ENCODE results near the gene BUD13.

The BUD13 gene

GRCh38 chr11:116787786-116788486 is 15.1 kb upstream of the BUD13 start, which contains the start of gene ZPR1:
Gene ZPR1 (minus strand): TSS chr11:116788023. CDS start chr11:116787990, 33 bp downstream.
- H3K27ac ChIP-seq (ENCODE audit: low read depth, low read length, poor library complexity, severe bottlenecking) = no peak within 1 kb of the TSS
- H3K27me3 ChIP-seq (ENCODE audit: insufficient read depth, low read length) = no peaks in the 10 kb centered on the region
- H4K20me1 ChIP-seq (ENCODE audit: insufficient read depth, low read length) = no peaks in the 10 kb centered on the region
- H3K79me2 ChIP-seq (ENCODE audit: insufficient read depth, low read length) = peaks cover 10% of the 10 kb centered on the region; the same call in 1 of the 2 replicates
- H3K4me3 ChIP-seq (ENCODE audit: low read depth, low read length, poor library complexity, severe bottlenecking) = peak within 1 kb of the TSS; percentile 89
- H3K4me1 ChIP-seq (ENCODE audit: insufficient read depth, low read length, severe bottlenecking) = peaks cover 28% of the 10 kb centered on the region
- H3K36me3 ChIP-seq (ENCODE audit: insufficient read depth, low read length) = peaks cover 38% of the 10 kb centered on the region
- no peaks in the 10 kb centered on the region for H3K9me2 ChIP-seq (ENCODE audit: low read depth, low read length)
- TF ChIP-seq EZH2 (IDR thresholded peaks at IDR 0.05; ENCODE audit: borderline replicate concordance, low read length) = no peak
- no peak for TF ChIP-seq CTCF (IDR thresholded peaks at IDR 0.05; ENCODE audit: low read length)
- no peaks in the 10 kb centered on the region for H3F3A ChIP-seq (ENCODE audit: insufficient read depth, low read length)
- peak within 1 kb of the TSS; percentile 98 for H3K4me2 ChIP-seq (ENCODE audit: low read length)
- H3K9ac ChIP-seq (ENCODE audit: low read length) = peak within 1 kb of the TSS; percentile 84
- no peaks in the 10 kb centered on the region for H3K9me3 ChIP-seq (ENCODE audit: low read length)
- H2AFZ ChIP-seq (ENCODE audit: low read length) = no peak within 1 kb of the TSS

GRCh38 chr11:116787436-116787785 is 14.6 kb upstream of the BUD13 start:
- Histone ChIP-seq H3K27me3 (ENCODE audit: insufficient read depth, low read length) (no peaks in the 10 kb centered on the region), H3K27ac (ENCODE audit: low read depth, low read length, poor library complexity, severe bottlenecking) (no peak overlapping the region), H3K9ac (ENCODE audit: low read length) (peak overlapping the region; percentile 84), H3K4me2 (ENCODE audit: low read length) (peak overlapping the region; percentile 98), H3K9me3 (ENCODE audit: low read length) (no peaks in the 10 kb centered on the region), H3F3A (ENCODE audit: insufficient read depth, low read length) (no peaks in the 10 kb centered on the region), H3K4me3 (ENCODE audit: low read depth, low read length, poor library complexity, severe bottlenecking) (peak overlapping the region; percentile 89), H4K20me1 (ENCODE audit: insufficient read depth, low read length) (no peaks in the 10 kb centered on the region), H3K4me1 (ENCODE audit: insufficient read depth, low read length, severe bottlenecking) (peaks cover 28% of the 10 kb centered on the region), H3K36me3 (ENCODE audit: insufficient read depth, low read length) (peaks cover 43% of the 10 kb centered on the region), H3K79me2 (ENCODE audit: insufficient read depth, low read length) (peaks cover 10% of the 10 kb centered on the region; the same call in 1 of the 2 replicates), H3K9me2 (ENCODE audit: low read depth, low read length) (no peaks in the 10 kb centered on the region), H2AFZ (ENCODE audit: low read length) (no peak overlapping the region)
- TF ChIP-seq EZH2 (IDR thresholded peaks at IDR 0.05; ENCODE audit: borderline replicate concordance, low read length) (no peak), CTCF (IDR thresholded peaks at IDR 0.05; ENCODE audit: low read length) (no peak)

GRCh38 chr11:116786966-116787365 is 14.2 kb upstream of the BUD13 start:
- Histone ChIP-seq H3K4me2 (ENCODE audit: low read length) (peak overlapping the region; percentile 98), H3K27ac (ENCODE audit: low read depth, low read length, poor library complexity, severe bottlenecking) (no peak overlapping the region), H2AFZ (ENCODE audit: low read length) (no peak overlapping the region), H3K9me2 (ENCODE audit: low read depth, low read length) (no peaks in the 10 kb centered on the region), H3K36me3 (ENCODE audit: insufficient read depth, low read length) (peaks cover 47% of the 10 kb centered on the region), H3K9me3 (ENCODE audit: low read length) (no peaks in the 10 kb centered on the region), H3F3A (ENCODE audit: insufficient read depth, low read length) (no peaks in the 10 kb centered on the region), H3K4me3 (ENCODE audit: low read depth, low read length, poor library complexity, severe bottlenecking) (peak overlapping the region; percentile 89), H3K4me1 (ENCODE audit: insufficient read depth, low read length, severe bottlenecking) (peaks cover 27% of the 10 kb centered on the region), H3K9ac (ENCODE audit: low read length) (peak overlapping the region; percentile 84), H3K79me2 (ENCODE audit: insufficient read depth, low read length) (peaks cover 10% of the 10 kb centered on the region; the same call in 1 of the 2 replicates), H3K27me3 (ENCODE audit: insufficient read depth, low read length) (no peaks in the 10 kb centered on the region), H4K20me1 (ENCODE audit: insufficient read depth, low read length) (no peaks in the 10 kb centered on the region)
- TF ChIP-seq EZH2 (IDR thresholded peaks at IDR 0.05; ENCODE audit: borderline replicate concordance, low read length) (no peak), CTCF (IDR thresholded peaks at IDR 0.05; ENCODE audit: low read length) (no peak)

All from OCI-LY1 (cell line).